GM19351 (cell line): ENCODE measurements around the gene LRRFIP2.
A peak's percentile ranks its signal among the peaks of the same experiment; 100 is the strongest.
"Not testable (repeated sequence)": the region's sequence is repeated elsewhere in the genome, so short reads cannot be mapped to it uniquely, and the experiment has no call there.

ENCODE experiments used
- ATAC-seq: cut with Tn5 transposase; IDR thresholded peaks from one replicate; pipeline ENCODE4 v1.9.1; 2021; ENCODE audit warnings: mild to moderate bottlenecking, moderate library complexity; ENCODE audit not compliant: unreplicated experiment

The LRRFIP2 gene

DNA sequence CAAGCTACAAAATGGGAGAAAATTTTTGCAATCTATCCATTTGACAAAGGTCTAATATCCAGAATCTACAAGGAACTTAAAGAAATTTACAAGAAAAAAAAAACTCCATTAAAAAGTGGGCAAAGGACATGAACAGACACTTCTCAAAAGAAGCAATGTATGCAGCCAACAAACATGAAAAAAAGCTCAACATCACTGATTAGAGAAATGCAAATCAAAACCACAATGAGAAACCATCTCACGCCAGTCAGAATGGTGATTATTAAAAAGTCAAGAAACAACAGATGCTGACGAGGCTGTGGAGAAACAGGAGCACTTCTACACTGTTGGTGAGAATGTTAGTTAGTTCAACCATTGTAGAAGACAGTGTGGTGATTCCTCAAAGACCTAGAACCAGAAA is 27.5 kb downstream of the LRRFIP2 start:
- ATAC-seq, result not testable (repeated sequence)

- ATAC-seq, result no peak
Observed at GRCh38 chr3:37145611-37146010, 28.8 kb downstream of the LRRFIP2 start.

DNA sequence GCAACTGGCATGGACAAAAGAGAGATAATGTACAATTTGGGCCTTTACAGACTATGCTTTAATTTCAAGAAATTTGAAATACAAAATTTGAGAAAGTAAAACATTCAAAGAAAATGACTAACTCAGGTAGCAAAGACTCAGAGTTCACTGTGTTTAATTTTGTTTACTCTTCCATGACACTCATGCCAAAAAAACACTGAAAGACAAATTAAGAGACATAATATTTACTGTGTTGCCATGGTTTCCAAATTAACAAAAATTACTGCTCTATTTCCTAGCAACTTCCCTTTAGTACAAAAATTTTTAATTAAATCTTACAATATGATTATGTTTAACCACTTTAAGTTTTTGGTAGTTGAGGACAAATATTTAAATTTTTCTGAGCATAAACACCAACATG is 29.6 kb downstream of the LRRFIP2 start:
- no peak for ATAC-seq

- no peak for ATAC-seq
Observed at GRCh38 chr3:37143821-37144220, 30.6 kb downstream of the LRRFIP2 start.

GRCh38 chr3:37141676-37142075 is 32.7 kb downstream of the LRRFIP2 start:
- ATAC-seq, result no peak

GRCh38 chr3:37140899-37141541 is 33.4 kb downstream of the LRRFIP2 start:
- no peak for ATAC-seq

DNA sequence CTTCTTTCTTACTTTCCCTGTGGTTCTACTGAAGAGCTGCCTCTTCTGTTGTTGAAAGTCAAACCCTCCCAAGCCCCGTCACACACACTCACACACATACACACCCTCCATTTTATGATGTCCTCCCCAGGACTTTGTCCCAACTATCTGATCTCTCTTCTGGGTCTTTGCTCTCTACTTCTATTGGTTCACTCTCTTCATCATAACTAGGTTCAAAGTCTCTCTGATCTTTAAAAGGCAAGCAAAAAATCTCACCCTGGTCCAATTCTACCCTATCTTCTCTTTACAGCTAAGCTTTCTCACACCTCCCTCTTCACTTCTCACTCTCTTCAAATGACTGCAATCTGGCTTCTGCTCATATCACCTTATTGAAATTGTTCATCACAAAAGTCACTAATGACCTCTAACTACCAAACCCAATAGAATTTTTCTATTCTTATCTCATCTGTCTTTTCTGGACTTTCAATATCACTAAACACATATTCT is 34.8 kb downstream of the LRRFIP2 start:
- ATAC-seq, result peak; percentile 78

- ATAC-seq, result no peak
Observed at GRCh38 chr3:37138816-37139215, 35.6 kb downstream of the LRRFIP2 start.

- ATAC-seq, result no peak
Observed at GRCh38 chr3:37137516-37137915, 36.9 kb downstream of the LRRFIP2 start.

DNA sequence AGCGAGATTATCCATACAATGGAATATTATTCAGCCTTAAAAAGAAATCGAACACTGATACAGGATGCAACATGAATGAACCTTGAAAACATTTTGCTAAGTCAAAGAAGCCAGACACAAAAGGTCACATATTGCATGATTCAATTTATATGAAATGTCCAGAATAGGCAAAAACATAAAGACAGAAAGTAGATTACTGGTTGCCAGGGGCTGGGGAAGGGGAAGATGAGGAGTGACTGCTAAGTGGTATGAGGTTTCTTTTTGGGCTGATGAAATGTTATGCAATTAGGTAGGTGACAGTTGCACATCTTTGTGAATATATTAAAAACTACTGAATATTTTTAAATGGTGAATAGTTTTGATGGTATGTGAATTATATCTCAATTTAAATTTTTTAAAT is 38.3 kb downstream of the LRRFIP2 start:
- ATAC-seq, result no peak

- no peak for ATAC-seq
Observed at GRCh38 chr3:37135561-37135960, 38.8 kb downstream of the LRRFIP2 start.

DNA sequence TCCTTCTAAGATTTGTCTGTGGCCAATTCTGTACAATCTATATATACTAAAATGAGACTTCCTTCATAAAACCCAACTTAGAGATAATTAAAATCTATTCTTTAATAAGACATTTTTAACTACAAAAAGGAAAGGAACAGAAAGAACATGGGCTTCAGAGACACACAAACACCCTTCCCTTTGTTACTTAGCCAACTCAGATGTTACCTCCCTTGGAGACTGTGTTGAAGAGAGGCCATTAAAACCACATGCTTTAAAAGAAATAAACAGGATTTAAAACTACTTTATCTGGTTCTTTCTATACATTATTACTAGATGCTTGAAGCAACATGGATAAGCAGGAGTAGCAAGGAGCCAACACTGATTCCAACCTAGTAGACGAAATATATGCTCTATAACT is 42.0 kb downstream of the LRRFIP2 start:
- no peak for ATAC-seq

GRCh38 chr3:37131860-37132144 is 42.6 kb downstream of the LRRFIP2 start:
- ATAC-seq, result no peak

- no peak for ATAC-seq
Observed at GRCh38 chr3:37130984-37131859, 43.2 kb downstream of the LRRFIP2 start.

DNA sequence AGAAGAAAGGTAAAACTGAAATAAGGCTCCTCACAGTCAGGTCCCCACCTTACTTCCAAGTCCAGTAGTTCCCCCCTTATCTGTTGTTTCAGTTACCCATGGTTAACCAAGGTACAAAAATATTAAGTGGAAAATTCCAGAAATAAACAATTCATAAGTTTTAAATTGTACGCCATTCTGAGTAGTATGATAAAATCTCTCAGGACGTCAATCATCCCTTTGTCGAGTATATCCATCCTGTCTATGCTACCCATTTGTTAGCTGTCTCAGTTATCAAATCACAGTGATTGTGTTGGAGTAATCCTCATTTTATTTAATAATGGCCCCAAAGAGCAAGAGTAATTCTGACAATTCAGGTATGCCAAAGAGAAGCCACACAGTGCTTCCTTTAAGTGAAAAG is 43.9 kb downstream of the LRRFIP2 start:
- ATAC-seq, result no peak

GRCh38 chr3:37129871-37130270 is 44.5 kb downstream of the LRRFIP2 start:
- peak; percentile 60 for ATAC-seq

DNA sequence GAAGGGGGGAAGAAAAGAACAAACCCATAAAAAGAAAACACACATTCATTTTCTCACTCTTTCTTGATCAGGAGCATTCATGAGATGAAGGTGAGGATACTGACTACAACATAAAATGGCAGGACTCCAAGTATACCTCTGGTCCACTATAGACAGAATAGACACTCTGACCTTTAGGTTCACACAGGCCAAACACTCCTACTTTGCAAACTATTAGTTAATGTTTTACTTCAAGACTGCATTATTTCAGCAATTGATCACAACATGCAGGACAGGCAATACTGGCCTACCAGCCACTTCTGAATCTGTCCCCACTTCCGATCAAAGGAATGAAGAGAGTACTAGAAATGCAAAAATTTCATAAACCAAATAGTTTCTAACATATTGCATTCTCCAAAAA is 47.0 kb downstream of the LRRFIP2 start:
- ATAC-seq, result no peak

DNA sequence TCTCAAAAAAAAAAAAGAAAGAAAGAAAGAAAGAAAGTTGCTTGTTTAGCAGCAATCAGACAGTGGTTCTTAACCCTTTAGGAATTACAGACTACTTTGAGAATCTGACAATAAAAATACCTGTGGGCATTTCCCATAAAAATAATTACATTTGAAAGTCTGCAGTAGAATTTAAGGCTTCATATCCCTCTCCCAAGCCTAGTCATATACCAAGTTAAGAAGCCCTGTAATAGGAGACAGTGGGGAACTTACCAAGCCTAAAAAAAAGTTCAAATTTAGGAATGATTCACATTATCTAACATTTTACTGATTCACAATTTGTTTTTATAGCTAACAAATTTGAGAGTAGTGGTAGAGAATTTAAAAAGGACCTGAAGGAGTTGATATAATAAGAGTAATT is 47.5 kb downstream of the LRRFIP2 start:
- no peak for ATAC-seq

- no peak for ATAC-seq
Observed at GRCh38 chr3:37125195-37126073, 48.9 kb downstream of the LRRFIP2 start.

GRCh38 chr3:37124435-37124834 is 49.9 kb downstream of the LRRFIP2 start:
- no peak for ATAC-seq

GRCh38 chr3:37123292-37123691 is 51.1 kb downstream of the LRRFIP2 start:
- ATAC-seq, result no peak
